ENCODE results near the gene DES.

Gene DES

DNA sequence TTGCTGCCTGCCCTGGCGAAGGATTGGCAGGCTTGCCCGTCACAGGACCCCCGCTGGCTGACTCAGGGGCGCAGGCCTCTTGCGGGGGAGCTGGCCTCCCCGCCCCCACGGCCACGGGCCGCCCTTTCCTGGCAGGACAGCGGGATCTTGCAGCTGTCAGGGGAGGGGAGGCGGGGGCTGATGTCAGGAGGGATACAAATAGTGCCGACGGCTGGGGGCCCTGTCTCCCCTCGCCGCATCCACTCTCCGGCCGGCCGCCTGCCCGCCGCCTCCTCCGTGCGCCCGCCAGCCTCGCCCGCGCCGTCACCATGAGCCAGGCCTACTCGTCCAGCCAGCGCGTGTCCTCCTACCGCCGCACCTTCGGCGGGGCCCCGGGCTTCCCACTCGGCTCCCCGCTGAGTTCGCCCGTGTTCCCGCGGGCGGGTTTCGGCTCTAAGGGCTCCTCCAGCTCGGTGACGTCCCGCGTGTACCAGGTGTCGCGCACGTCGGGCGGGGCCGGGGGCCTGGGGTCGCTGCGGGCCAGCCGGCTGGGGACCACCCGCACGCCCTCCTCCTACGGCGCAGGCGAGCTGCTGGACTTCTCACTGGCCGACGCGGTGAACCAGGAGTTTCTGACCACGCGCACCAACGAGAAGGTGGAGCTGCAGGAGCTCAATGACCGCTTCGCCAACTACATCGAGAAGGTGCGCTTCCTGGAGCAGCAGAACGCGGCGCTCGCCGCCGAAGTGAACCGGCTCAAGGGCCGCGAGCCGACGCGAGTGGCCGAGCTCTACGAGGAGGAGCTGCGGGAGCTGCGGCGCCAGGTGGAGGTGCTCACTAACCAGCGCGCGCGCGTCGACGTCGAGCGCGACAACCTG is at the start of gene DES:
DES (plus strand) TSS at position 223 of the 857 bp plus-strand sequence; CDS start at position 309, 86 bp downstream.
- no peak within 1 kb of the TSS for H3K4me3 ChIP-seq (ENCODE audit: low read depth, low read length)
- no peak for DNase-seq (ENCODE audit: low read depth)
- TF ChIP-seq, protein P1, sequence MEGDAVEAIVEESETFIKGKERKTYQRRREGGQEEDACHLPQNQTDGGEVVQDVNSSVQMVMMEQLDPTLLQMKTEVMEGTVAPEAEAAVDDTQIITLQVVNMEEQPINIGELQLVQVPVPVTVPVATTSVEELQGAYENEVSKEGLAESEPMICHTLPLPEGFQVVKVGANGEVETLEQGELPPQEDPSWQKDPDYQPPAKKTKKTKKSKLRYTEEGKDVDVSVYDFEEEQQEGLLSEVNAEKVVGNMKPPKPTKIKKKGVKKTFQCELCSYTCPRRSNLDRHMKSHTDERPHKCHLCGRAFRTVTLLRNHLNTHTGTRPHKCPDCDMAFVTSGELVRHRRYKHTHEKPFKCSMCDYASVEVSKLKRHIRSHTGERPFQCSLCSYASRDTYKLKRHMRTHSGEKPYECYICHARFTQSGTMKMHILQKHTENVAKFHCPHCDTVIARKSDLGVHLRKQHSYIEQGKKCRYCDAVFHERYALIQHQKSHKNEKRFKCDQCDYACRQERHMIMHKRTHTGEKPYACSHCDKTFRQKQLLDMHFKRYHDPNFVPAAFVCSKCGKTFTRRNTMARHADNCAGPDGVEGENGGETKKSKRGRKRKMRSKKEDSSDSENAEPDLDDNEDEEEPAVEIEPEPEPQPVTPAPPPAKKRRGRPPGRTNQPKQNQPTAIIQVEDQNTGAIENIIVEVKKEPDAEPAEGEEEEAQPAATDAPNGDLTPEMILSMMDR (IDR thresholded peaks at IDR 0.05; ENCODE audit: low read depth, low read length, missing control alignments), result no peak

DNA sequence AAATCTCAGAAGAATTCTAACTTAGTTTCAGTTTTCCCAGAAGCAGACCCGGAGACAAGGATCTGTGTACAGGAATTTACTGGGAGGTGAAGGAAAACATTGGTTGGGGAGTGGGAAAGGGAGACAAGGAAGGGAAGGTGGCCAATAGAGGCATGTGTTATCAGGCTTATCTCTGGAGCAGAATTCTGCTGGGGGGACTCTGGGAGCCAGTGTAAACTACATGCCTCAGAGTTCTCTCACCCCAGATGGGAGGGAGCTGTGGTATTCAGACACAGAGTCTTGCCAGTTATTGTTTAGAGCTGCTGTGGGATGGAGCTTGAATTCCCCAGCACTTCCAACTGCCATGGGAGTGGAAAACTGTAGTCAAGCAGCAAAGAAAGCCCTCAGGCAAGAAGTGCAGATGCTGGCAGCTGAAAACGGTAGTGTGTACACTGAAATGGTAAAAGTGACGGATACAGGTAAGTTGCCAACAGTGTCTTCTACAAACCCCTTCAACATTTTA is 49.4 kb upstream of the DES start:
- TF ChIP-seq, protein P1 (IDR thresholded peaks at IDR 0.05; ENCODE audit: low read depth, low read length, missing control alignments), result no peak
- H3K4me3 ChIP-seq (ENCODE audit: low read depth, low read length), result no peak overlapping the region
- no peak for DNase-seq (ENCODE audit: low read depth)

DNA sequence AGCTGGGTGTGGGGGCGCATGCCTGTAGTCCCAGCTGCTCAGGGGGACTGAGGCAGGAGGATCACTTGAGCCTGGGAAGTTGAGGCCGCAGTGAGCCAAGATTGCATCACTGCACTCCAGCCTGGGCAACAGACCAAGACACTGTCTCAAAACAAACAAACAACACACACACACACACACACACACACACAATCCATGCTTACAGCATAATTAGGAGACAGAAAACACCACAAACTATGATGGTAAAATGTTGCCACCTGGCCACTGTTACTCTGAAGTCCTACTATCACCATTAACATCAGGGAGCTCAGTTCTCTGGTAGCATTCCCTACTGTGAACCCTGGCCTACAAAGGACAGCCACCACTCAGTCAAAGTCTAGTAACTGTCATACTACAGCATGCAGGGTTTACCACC is 48.7 kb upstream of the DES start:
- no peak for DNase-seq (ENCODE audit: low read depth)
- TF ChIP-seq, protein P1 (IDR thresholded peaks at IDR 0.05; ENCODE audit: low read depth, low read length, missing control alignments), result no peak
- no peak overlapping the region for H3K4me3 ChIP-seq (ENCODE audit: low read depth, low read length)

DNA sequence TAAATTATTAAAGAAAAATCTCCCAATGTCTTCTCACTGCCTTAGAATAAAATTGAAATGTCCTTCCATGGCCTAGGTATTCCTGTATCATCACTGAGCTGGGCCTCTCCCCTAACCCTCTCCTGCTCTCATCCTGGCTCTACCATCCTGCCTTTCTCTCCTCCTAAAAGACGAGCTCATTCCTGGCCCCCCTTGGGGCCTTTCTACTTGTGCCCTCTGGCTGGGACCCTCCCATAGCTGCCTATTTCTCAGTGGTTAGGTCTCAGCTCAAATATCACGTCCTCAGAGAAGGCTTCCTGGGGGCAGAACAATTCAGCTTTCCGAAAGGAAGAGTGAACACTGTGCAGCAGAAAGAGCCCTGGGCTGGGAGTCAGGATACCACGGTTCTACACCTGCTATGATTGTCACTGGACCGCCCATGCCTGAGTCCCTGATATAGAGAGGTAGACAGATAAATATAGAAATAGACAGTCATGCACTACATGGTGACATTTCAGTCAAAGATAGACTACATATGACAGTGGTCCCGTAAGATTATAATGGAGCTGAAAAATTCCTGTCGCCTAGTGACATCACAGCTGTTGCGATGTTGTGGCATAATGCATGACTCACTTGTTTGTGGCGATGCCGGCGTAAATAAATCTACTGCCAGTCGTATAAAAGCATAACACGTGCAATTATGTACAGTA is 39.9 kb upstream of the DES start:
- no peak for DNase-seq (ENCODE audit: low read depth)
- TF ChIP-seq, protein P1 (IDR thresholded peaks at IDR 0.05; ENCODE audit: low read depth, low read length, missing control alignments), result no peak
- H3K4me3 ChIP-seq (ENCODE audit: low read depth, low read length), result no peak overlapping the region

DNA sequence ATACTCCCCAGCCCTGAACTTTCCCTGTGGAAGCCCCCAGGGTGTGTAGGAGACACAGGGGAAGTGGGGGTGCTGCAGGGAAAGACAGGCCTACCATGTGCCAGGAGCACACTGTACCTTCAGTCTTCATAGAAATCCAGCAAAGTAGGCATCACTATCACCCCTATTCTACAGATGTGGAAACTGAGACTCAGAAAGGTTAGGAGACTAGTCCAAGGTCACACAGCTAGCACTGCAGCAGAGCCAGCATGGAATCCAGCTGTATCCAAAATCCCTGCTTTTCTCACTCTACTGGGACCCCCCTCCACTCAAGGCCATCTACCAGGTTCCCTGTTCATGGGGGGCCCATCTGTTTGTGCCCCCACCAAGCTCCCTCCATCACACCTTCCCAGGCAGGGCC is 37.3 kb upstream of the DES start:
- no peak for DNase-seq (ENCODE audit: low read depth)
- TF ChIP-seq, protein P1 (IDR thresholded peaks at IDR 0.05; ENCODE audit: low read depth, low read length, missing control alignments), result no peak
- H3K4me3 ChIP-seq (ENCODE audit: low read depth, low read length), result no peak overlapping the region

DNA sequence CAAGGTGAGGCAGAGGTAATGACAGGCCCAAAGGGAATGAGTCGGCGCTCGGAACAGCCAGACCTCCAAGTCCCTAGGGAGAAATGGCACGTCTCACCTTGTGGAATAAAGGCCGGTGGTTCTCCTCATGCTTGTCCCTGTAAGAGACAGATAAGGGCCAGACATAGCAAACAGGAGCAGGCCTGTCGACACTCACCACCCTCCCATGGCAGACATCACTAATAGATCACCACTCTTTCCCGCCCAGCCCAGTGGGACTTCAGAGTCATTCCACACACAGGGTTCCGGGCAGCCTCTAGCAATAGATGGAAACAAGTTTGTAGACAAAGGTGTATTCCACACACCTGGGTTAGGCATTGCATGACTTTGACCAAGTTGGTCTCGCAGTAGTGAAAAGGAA is 36.7 kb upstream of the DES start:
- DNase-seq (ENCODE audit: low read depth), result no peak
- H3K4me3 ChIP-seq (ENCODE audit: low read depth, low read length), result no peak overlapping the region
- TF ChIP-seq, protein P1 (IDR thresholded peaks at IDR 0.05; ENCODE audit: low read depth, low read length, missing control alignments), result no peak

Measured in GM12864 (cell line).